PC-9 (cell line): ENCODE data around the gene DSCAML1. TPM values are rescaled to one million over a fixed set of nuclear protein-coding genes. Genes with fewer than 3 reads are reported as not detected.

Experiments
- BruUV-seq: library from RNA; stranded (reverse); fragments of 400-500 nt; replicated peaks from 2 replicates; lab custom pipeline; 2021; lab: Mats Ljungman, UMichigan
- CTCF ChIA-PET: fragments of 300-600 bp; sonication (Branson Sonifier 250); formaldehyde crosslinking; loops from one replicate; lab custom pipeline; 2022; ENCODE audit warnings: antibody characterized with exemption; lab: Charles Lee
- POLR2A ChIA-PET: fragments of 300-600 bp; sonication (Branson Sonifier 250); formaldehyde crosslinking; loops from one replicate; lab custom pipeline; 2022; ENCODE audit warnings: antibody characterized with exemption; ENCODE audit not compliant: unreplicated experiment; lab: Charles Lee
- DNase-seq, 2 experiments: peaks; one replicate each; pipeline versions ENCODE4 v3.0.0 to v3.0.0-alpha.2; 2015 to 2022; ENCODE audit warnings: mixed read lengths in 1 of 2
- H2AFZ ChIP-seq: fragments of 200-600 bp; sonication (generic); 2 replicates; pipeline ENCODE4 v1.8.1; 2017; ENCODE audit warnings: antibody characterized with exemption
- H3F3A ChIP-seq: fragments of 200-600 bp; sonication (generic); 2 replicates; pipeline ENCODE4 v1.8.1; 2017; ENCODE audit warnings: antibody characterized with exemption, mild to moderate bottlenecking, low read depth; ENCODE audit not compliant: insufficient read depth
- H3K27ac ChIP-seq: fragments of 200-600 bp; sonication (generic); 2 replicates; pipeline ENCODE4 v1.6.1; 2016; ENCODE audit warnings: mixed run types
- H3K27me3 ChIP-seq: fragments of 200-600 bp; sonication (generic); 2 replicates; pipeline ENCODE4 v1.6.1; 2016; ENCODE audit warnings: low read depth, mixed run types; ENCODE audit not compliant: insufficient read depth
- H3K36me3 ChIP-seq: fragments of 200-600 bp; sonication (generic); 2 replicates; pipeline ENCODE4 v1.6.1; 2016; ENCODE audit warnings: low read depth, mixed run types
- H3K4me1 ChIP-seq: fragments of 200-600 bp; sonication (generic); replicated peaks from 2 replicates; pipeline ENCODE4 v1.6.1; 2016; ENCODE audit warnings: mixed run types; ENCODE audit not compliant: insufficient read depth
- H3K4me2 ChIP-seq: fragments of 200-600 bp; sonication (generic); 2 replicates; pipeline ENCODE4 v1.6.1; 2017; ENCODE audit warnings: mixed run types
- H3K4me3 ChIP-seq: fragments of 200-600 bp; sonication (generic); 2 replicates; pipeline ENCODE4 v1.6.1; 2016; ENCODE audit warnings: mixed run types
- H3K79me2 ChIP-seq: fragments of 200-600 bp; sonication (generic); 2 replicates; pipeline ENCODE4 v1.6.1; 2017; ENCODE audit warnings: low read depth, mixed run types
- H3K9me2 ChIP-seq: fragments of 200-600 bp; sonication (generic); 2 replicates; pipeline ENCODE4 v1.8.1; 2017; ENCODE audit warnings: mild to moderate bottlenecking; ENCODE audit not compliant: insufficient read depth
- H3K9me3 ChIP-seq: fragments of 200-600 bp; sonication (generic); 2 replicates; pipeline ENCODE4 v1.8.1; 2016; ENCODE audit warnings: low read depth; ENCODE audit not compliant: insufficient read depth
- H4K20me1 ChIP-seq: fragments of 200-600 bp; sonication (generic); 2 replicates; pipeline ENCODE4 v1.8.1; 2017; ENCODE audit not compliant: insufficient read depth
- EZH2 ChIP-seq: fragments of 200-600 bp; sonication (generic); IDR thresholded peaks from 2 replicates; pipeline ENCODE4 v1.8.0; 2017; ENCODE audit warnings: antibody characterized with exemption, low read depth
- intact Hi-C: fragments of 100-400 bp; cut with micrococcal nuclease; formaldehyde crosslinking; loops from one replicate; pipeline ENCODE4 v1.10.0; 2022; ENCODE audit not compliant: unreplicated experiment
- total RNA-seq: library from RNA; stranded (reverse); gene quantifications from 2 replicates; pipeline ENCODE4 v1.2.3, GENCODE V29; 2021
- TF ChIP-seq, protein P1 (sequence below): fragments of 200-600 bp; sonication (generic); conservative IDR thresholded peaks from 2 replicates; pipeline ENCODE4 v1.6.1; 2017; ENCODE audit warnings: mixed run types, antibody characterized with exemption, mild to moderate bottlenecking, moderate library complexity

The DSCAML1 gene
- total RNA-seq, 1 experiment from 2014 or later, result not detected

DNA sequence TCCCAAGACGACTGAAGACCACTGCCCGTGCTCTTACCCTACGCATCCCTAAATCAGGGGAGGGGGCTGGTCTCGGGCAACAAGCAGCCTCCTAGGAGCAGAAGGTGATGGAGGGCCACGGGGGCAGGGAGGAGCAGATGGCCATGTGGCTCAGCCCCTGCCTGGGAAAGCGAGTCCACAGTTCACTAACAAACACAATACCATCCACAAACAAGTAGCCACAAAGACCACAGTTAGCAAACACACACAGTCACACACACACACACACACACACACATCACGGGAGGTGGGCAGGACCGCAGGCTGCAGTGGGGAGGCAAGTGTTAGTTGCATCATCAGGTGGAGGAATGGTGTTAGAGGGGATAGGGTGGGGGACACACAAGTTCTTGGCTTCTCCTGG lies 40.8 kb upstream of the DSCAML1 start:
- Histone ChIP-seq H3K4me2 (no peak overlapping the region), H2AFZ (no peak overlapping the region), H3K27ac (no peak overlapping the region), H3K36me3 (no peaks in the 10 kb centered on the region), H4K20me1 (no peaks in the 10 kb centered on the region), H3K4me3 (no peak overlapping the region), H3K27me3 (peaks cover 32% of the 10 kb centered on the region), H3K4me1 (peaks cover 14% of the 10 kb centered on the region), H3F3A (no peaks in the 10 kb centered on the region), H3K9me3 (no peaks in the 10 kb centered on the region), H3K79me2 (no peaks in the 10 kb centered on the region), H3K9me2 (no peaks in the 10 kb centered on the region)
- no TSS peak for BruUV-seq
- ChIA-PET CTCF (no interaction called here), POLR2A (no interaction called here)
- DNase-seq, result no peak
- intact Hi-C loops, result no loop called here
- TF ChIP-seq, protein P1, sequence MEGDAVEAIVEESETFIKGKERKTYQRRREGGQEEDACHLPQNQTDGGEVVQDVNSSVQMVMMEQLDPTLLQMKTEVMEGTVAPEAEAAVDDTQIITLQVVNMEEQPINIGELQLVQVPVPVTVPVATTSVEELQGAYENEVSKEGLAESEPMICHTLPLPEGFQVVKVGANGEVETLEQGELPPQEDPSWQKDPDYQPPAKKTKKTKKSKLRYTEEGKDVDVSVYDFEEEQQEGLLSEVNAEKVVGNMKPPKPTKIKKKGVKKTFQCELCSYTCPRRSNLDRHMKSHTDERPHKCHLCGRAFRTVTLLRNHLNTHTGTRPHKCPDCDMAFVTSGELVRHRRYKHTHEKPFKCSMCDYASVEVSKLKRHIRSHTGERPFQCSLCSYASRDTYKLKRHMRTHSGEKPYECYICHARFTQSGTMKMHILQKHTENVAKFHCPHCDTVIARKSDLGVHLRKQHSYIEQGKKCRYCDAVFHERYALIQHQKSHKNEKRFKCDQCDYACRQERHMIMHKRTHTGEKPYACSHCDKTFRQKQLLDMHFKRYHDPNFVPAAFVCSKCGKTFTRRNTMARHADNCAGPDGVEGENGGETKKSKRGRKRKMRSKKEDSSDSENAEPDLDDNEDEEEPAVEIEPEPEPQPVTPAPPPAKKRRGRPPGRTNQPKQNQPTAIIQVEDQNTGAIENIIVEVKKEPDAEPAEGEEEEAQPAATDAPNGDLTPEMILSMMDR, result no peak
- no peak for TF ChIP-seq EZH2

DNA sequence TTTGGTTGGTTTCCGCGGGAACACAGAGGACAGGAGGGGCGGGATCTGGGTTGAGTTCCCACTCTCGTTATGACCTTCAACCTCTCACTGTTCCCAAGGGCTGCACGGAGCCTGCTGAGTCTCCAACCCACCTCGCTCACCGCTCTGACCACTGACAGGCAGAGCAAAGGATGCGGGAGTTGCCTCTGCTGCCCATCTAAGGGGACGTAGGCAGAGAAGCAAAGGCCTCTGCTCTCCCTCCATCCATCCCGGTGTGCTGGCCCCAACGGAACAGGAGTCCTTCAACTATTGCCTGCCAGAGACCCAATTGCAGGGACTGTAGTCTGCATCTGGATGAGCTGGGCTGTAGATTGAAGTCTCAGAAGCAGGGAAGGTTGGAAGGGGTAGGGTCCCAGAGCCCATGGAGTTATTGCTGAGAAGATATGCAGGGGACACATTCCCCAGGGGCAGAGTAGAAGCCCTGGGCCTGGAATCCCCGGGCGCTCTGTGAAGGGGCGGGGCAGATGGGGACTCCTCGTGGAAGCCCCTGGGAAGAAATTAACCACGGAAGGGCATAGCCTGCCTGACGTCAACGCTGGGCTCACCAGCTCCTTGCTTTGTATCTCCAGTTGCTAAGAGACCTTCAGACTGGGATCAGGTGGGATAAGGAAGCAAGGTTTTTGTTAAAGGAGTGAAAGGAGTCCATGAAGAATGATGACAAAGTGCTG lies 40.2 kb upstream of the DSCAML1 start:
- ChIA-PET CTCF (interaction anchor here (0.6 kb wide), 1 partner anchor 111 kb away, joined by 6 read pairs; no protein-coding TSS in a partner anchor), POLR2A (no interaction called here)
- Histone ChIP-seq H3K9me2 (no peaks in the 10 kb centered on the region), H4K20me1 (no peaks in the 10 kb centered on the region), H3K27me3 (peaks cover 32% of the 10 kb centered on the region), H3K4me1 (peaks cover 14% of the 10 kb centered on the region), H3K36me3 (no peaks in the 10 kb centered on the region), H3F3A (no peaks in the 10 kb centered on the region), H2AFZ (no peak overlapping the region), H3K4me2 (no peak overlapping the region), H3K79me2 (no peaks in the 10 kb centered on the region), H3K4me3 (no peak overlapping the region), H3K27ac (no peak overlapping the region), H3K9me3 (no peaks in the 10 kb centered on the region)
- no peak for TF ChIP-seq EZH2
- TF ChIP-seq, protein P1, result no peak
- DNase-seq, result no peak
- no TSS peak for BruUV-seq
- intact Hi-C loops, result no loop called here

DNA sequence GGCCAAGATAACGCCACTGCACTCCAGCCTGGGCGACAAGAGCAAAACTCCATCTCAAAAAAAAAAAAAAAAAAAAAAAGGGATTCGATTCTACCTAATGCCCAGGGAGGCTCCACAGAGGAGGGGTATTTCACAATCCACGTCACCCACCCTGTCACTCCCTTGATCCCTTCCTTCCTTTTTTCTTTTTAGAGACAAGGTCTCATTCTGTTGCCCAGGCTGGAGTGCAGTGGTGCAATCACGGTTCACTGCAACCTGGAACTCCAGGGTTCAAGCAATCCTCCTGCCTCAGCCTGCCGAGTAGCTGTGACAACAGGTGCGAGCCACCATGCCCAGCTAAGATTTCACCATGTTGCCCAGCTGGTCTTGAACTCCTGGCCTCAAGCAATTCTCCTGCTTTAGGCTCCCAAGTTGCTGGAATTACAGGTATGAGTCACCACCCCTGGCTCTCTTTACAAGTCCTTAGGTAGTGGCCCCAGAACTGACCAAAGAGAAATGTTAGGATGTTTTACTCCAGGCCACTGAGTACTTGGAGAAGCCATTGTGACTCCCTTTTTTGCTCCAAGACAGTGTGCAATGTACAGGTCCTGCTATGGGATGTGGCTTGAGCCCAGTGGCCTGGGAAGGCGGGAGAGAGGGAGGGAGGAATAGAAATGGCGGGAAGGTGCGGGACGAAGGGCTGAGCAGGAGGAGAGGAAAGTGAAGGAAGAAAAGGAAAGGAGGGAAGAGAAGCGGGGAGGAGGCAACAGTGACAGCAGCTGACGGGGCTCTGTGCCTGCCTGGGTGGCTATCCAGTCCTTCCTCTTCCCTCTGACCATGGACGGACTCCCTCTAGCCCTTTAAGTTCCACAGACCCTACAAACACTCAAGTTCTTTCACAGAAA lies 39.3 kb upstream of the DSCAML1 start:
- DNase-seq, result peak in 1 of 2 experiments; percentile 54
- H3K36me3 ChIP-seq, result no peaks in the 10 kb centered on the region
- no peaks in the 10 kb centered on the region for H3K9me3 ChIP-seq
- peaks cover 14% of the 10 kb centered on the region for H3K4me1 ChIP-seq
- H2AFZ ChIP-seq, result no peak overlapping the region
- no TSS peak for BruUV-seq
- H4K20me1 ChIP-seq, result no peaks in the 10 kb centered on the region
- H3K4me2 ChIP-seq, result no peak overlapping the region
- no peak overlapping the region for H3K27ac ChIP-seq
- H3K4me3 ChIP-seq, result no peak overlapping the region
- no peaks in the 10 kb centered on the region for H3K9me2 ChIP-seq
- H3K27me3 ChIP-seq, result peaks cover 32% of the 10 kb centered on the region
- TF ChIP-seq, protein P1, result no peak
- TF ChIP-seq EZH2, result no peak
- H3F3A ChIP-seq, result no peaks in the 10 kb centered on the region
- ChIA-PET CTCF (interaction anchor here (0.6 kb wide), 1 partner anchor 11 kb away, joined by 3 read pairs; no protein-coding TSS in a partner anchor), POLR2A (no interaction called here)
- no peaks in the 10 kb centered on the region for H3K79me2 ChIP-seq
- intact Hi-C loops, result no loop called here
